NCI-H2171 (cell line): Measurements from ENCODE around the gene RNF10.
"Not testable (repeated sequence)": the region's sequence is repeated elsewhere in the genome, so short reads cannot be mapped to it uniquely, and the experiment has no call there.

Experiments used
- DNase-seq: peaks from one replicate; lab custom pipeline; 2025; lab: John Stamatoyannopoulos, UW

Gene RNF10

GRCh38 chr12:120528861-120529525 is 5.2 kb upstream of the RNF10 start, which contains the start of gene COQ5:
Gene COQ5, minus strand, starts transcription at chr12:120529158. Its CDS starts 17 bp downstream, at chr12:120529141.
- DNase-seq = peak; percentile 85

GRCh38 chr12:120529641-120530417 is 4.3 kb upstream of the RNF10 start:
- peak; percentile 40 for DNase-seq

- not testable (repeated sequence) for DNase-seq
Observed at GRCh38 chr12:120530418-120530761, 3.8 kb upstream of the RNF10 start.

GRCh38 chr12:120532701-120533238 is 1.4 kb upstream of the RNF10 start:
- no peak for DNase-seq

GRCh38 chr12:120534703-120535655 is 823 bp downstream of the RNF10 start:
- peak; percentile 7 for DNase-seq

- no peak for DNase-seq
Observed at GRCh38 chr12:120536064-120536791, 2.1 kb downstream of the RNF10 start.

GRCh38 chr12:120537856-120538220 is 3.7 kb downstream of the RNF10 start:
- no peak for DNase-seq

- DNase-seq = no peak
Observed at GRCh38 chr12:120538281-120539156, 4.4 kb downstream of the RNF10 start.

- no peak for DNase-seq
Observed at GRCh38 chr12:120539303-120539702, 5.1 kb downstream of the RNF10 start.

- DNase-seq = no peak
Observed at GRCh38 chr12:120540445-120540844, 6.3 kb downstream of the RNF10 start.

GRCh38 chr12:120542166-120542565 is 8.0 kb downstream of the RNF10 start:
- no peak for DNase-seq

GRCh38 chr12:120544691-120545090 is 10.5 kb downstream of the RNF10 start:
- DNase-seq = no peak

GRCh38 chr12:120546050-120546386 is 11.9 kb downstream of the RNF10 start:
- DNase-seq = no peak

GRCh38 chr12:120554678-120555077 is 20.5 kb downstream of the RNF10 start:
- DNase-seq = no peak

- no peak for DNase-seq
Observed at GRCh38 chr12:120557589-120557988, 23.4 kb downstream of the RNF10 start.

GRCh38 chr12:120562906-120563305 is 28.8 kb downstream of the RNF10 start:
- DNase-seq = no peak

- DNase-seq = no peak
Observed at GRCh38 chr12:120563495-120563894, 29.3 kb downstream of the RNF10 start.

- no peak for DNase-seq
Observed at GRCh38 chr12:120571299-120571698, 37.1 kb downstream of the RNF10 start.

- no peak for DNase-seq
Observed at GRCh38 chr12:120573560-120573959, 39.4 kb downstream of the RNF10 start.

GRCh38 chr12:120574106-120574505 is 40.0 kb downstream of the RNF10 start:
- DNase-seq = no peak

GRCh38 chr12:120579179-120579578 is 45.0 kb downstream of the RNF10 start:
- DNase-seq = no peak
